GM12878 (cell line): ENCODE measurements around the gene NUP214. TPM values are rescaled to one million over a fixed set of nuclear protein-coding genes. Genes with fewer than 3 reads are reported as not detected.
"Not testable (repeated sequence)": the region's sequence is repeated elsewhere in the genome, so short reads cannot be mapped to it uniquely, and the experiment has no call there.

Experiments used
- ATAC-seq: fragments of 200-7000 bp; cut with Tn5 transposase; 3 replicates; pipeline ENCODE4 v1.9.1; 2020; ENCODE audit warnings: mild to moderate bottlenecking, moderate library complexity
- BruUV-seq: library from RNA; stranded (reverse); fragments of 400-500 nt; replicated peaks from 2 replicates; lab custom pipeline; 2021; lab: Mats Ljungman, UMichigan
- CTCF ChIA-PET: fragments of 300-600 bp; sonication (Branson Sonifier 250); formaldehyde crosslinking; extraction: SDS; loops from one replicate; lab custom pipeline; 2021; ENCODE audit warnings: inconsistent platforms; lab: Yijun Ruan, JAX
- POLR2A ChIA-PET: fragments of 350-600 bp; formaldehyde crosslinking; extraction: SDS; loops from one replicate; lab custom pipeline; 2021; ENCODE audit warnings: inconsistent platforms; lab: Charles Lee
- RAD21 ChIA-PET: fragments of 300-600 bp; sonication (Branson Sonifier 250); formaldehyde crosslinking; loops from one replicate; lab custom pipeline; 2023; ENCODE audit warnings: antibody characterized with exemption; ENCODE audit not compliant: unreplicated experiment; lab: Charles Lee
- SMC1A ChIA-PET: fragments of 300-600 bp; sonication (Branson Sonifier 250); formaldehyde crosslinking; loops from one replicate; lab custom pipeline; 2023; ENCODE audit not compliant: unreplicated experiment, uncharacterized antibody; lab: Charles Lee
- DNase-seq: peaks from one replicate; pipeline ENCODE4 v3.0.0-alpha.2; 2011; ENCODE audit warnings: low read depth, low spot score
- FAIRE-seq: peaks from 3 replicates; lab custom pipeline; 2011; peaks lifted over from hg19 to GRCh38; lab: Jason Lieb, UNC
- H2AFZ ChIP-seq: 2 replicates; pipeline ENCODE4 v1.6.0; 2011; ENCODE audit warnings: low read depth, low read length, control low read depth; ENCODE audit not compliant: control insufficient read depth
- H3K27ac ChIP-seq: 2 replicates; pipeline ENCODE4 v1.5.1; 2011; ENCODE audit warnings: control low read depth; ENCODE audit not compliant: control insufficient read depth, insufficient read depth
- H3K27me3 ChIP-seq, 2 experiments: replicated peaks in 1 of 2; 2 replicates each; pipeline versions ENCODE4 v1.6.0 to v1.6.1; 2011; ENCODE audit warnings: low read length in 1 of 2; ENCODE audit not compliant: control insufficient read depth in 2 of 2, insufficient read depth in 2 of 2
- H3K36me3 ChIP-seq, 2 experiments: 2 replicates each; pipeline ENCODE4 v1.5.1; 2011; ENCODE audit warnings: low read length in 1 of 2; ENCODE audit not compliant: control insufficient read depth in 2 of 2, insufficient read depth in 2 of 2
- H3K4me1 ChIP-seq: 2 replicates; pipeline ENCODE4 v1.6.1; 2011; ENCODE audit warnings: mild to moderate bottlenecking, low read length, moderate library complexity, mixed read lengths; ENCODE audit not compliant: control insufficient read depth, insufficient read depth
- H3K4me2 ChIP-seq: 2 replicates; pipeline ENCODE4 v1.6.0; 2011; ENCODE audit warnings: control low read depth; ENCODE audit not compliant: control insufficient read depth, insufficient read depth
- H3K4me3 ChIP-seq: fragments of 200-600 bp; sonication (generic); 2 replicates; pipeline ENCODE4 v1.5.1; 2016
- H3K79me2 ChIP-seq: 2 replicates; pipeline ENCODE4 v1.6.0; 2011; ENCODE audit warnings: low read length; ENCODE audit not compliant: control insufficient read depth, insufficient read depth
- H3K9ac ChIP-seq: 2 replicates; pipeline ENCODE4 v1.8.0; 2011; ENCODE audit warnings: low read length, control low read depth, mixed read lengths; ENCODE audit not compliant: control insufficient read depth, insufficient read depth
- H3K9me3 ChIP-seq: replicated peaks from 3 replicates; pipeline ENCODE4 v1.5.1; 2011; ENCODE audit warnings: mild to moderate bottlenecking, low read length; ENCODE audit not compliant: control insufficient read depth, insufficient read depth
- H4K20me1 ChIP-seq: 2 replicates; pipeline ENCODE4 v1.6.0; 2011; ENCODE audit not compliant: control insufficient read depth, insufficient read depth
- BCL11A ChIP-seq: IDR thresholded peaks from 2 replicates; pipeline ENCODE4 v1.6.1; 2011; ENCODE audit warnings: low read depth, low read length
- CBX3 ChIP-seq: fragments of 200-600 bp; sonication (generic); IDR thresholded peaks from 2 replicates; pipeline ENCODE4 v1.6.1; 2016; ENCODE audit warnings: low read depth, borderline replicate concordance
- CHD4 ChIP-seq: fragments of 200-600 bp; sonication (generic); IDR thresholded peaks from 2 replicates; pipeline ENCODE4 v1.6.1; 2016; ENCODE audit warnings: mild to moderate bottlenecking
- LARP7 ChIP-seq: fragments of 450-650 bp; IDR thresholded peaks from 2 replicates; pipeline ENCODE4 v1.6.1; 2017; ENCODE audit warnings: mild to moderate bottlenecking
- SREBF1 ChIP-seq: IDR thresholded peaks from 2 replicates; pipeline ENCODE4 v1.6.1; 2012; ENCODE audit warnings: mild to moderate bottlenecking, low read length
- TARDBP ChIP-seq: IDR thresholded peaks from 2 replicates; pipeline ENCODE4 v1.6.1; 2016; ENCODE audit warnings: borderline replicate concordance
- YY1 ChIP-seq: IDR thresholded peaks from 2 replicates; pipeline ENCODE4 v1.6.1; 2011; ENCODE audit warnings: low read depth, mild to moderate bottlenecking, low read length
- WGBS: methylation state at CpG from one replicate; pipeline ENCODE4 v1.1.6; 2016; ENCODE audit warnings: low lambda C conversion rate; ENCODE audit not compliant: insufficient replicate concordance, insufficient coverage; ENCODE audit errors: missing lambda C conversion rate; 5-methylcytosine and 5-hydroxymethylcytosine counted together
- in situ Hi-C: fragments of 300-500 bp; cut with MboI; formaldehyde crosslinking; loops from 9 replicates; pipeline ENCODE4 v1.14.3; 2018; ENCODE audit warnings: mixed read lengths
- intact Hi-C: fragments of 100-400 bp; cut with micrococcal nuclease; formaldehyde crosslinking; loops from one replicate; pipeline ENCODE4 v1.14.2; 2022; ENCODE audit not compliant: unreplicated experiment
- polyA plus RNA-seq, 11 experiments: library from polyadenylated mRNA; depleted of rRNA in 4 of 11; unstranded in 6 of 11; stranded (reverse) in 5 of 11; fragments of >200 nt; fragmentation: Nextera tagmentation in 4 of 11; fragmentation: Illumina TruSeq in 1 of 11; extraction: Ambion mirVana in 4 of 11; extraction: Trizol in 1 of 11; gene quantifications; 1 replicate in 1 of 11; 2 replicates in 10 of 11; pipeline versions ENCODE4 v1.2.1 to v1.2.3, GENCODE V29; 2011 to 2016; ENCODE audit warnings: inconsistent platforms in 2 of 11, missing spikeins in 2 of 11, low read depth in 1 of 11
- total RNA-seq, 4 experiments: library from RNA; depleted of rRNA in 3 of 4; stranded (reverse); fragments of >200 nt in 3 of 4; fragmentation: Illumina TruSeq in 1 of 4; extraction: Trizol in 1 of 4; gene quantifications; 2 replicates each; pipeline versions ENCODE4 v1.2.1 to v1.2.3, GENCODE V29; 2013 to 2021
- TF ChIP-seq, protein P1 (sequence below): fragments of 450-650 bp; IDR thresholded peaks from 2 replicates; pipeline ENCODE4 v1.6.1; 2018; ENCODE audit warnings: borderline replicate concordance, mild to moderate bottlenecking; ENCODE audit not compliant: partially characterized antibody
- TF ChIP-seq, protein P2 (sequence below): fragments of 450-650 bp; IDR thresholded peaks from 2 replicates; pipeline ENCODE4 v1.6.1; 2017; ENCODE audit warnings: mild to moderate bottlenecking
- TF ChIP-seq, protein P3 (sequence below): fragments of 450-650 bp; IDR thresholded peaks from 2 replicates; pipeline ENCODE4 v1.6.1; 2017; ENCODE audit warnings: mild to moderate bottlenecking, moderate library complexity

The NUP214 gene
- total and polyA plus RNA-seq, 10 of the 15 experiments (the other 5 are each of a cell fraction or from before 2014, with no cell fraction given): 11.7 to 53.8 (median 17.6) TPM

DNA sequence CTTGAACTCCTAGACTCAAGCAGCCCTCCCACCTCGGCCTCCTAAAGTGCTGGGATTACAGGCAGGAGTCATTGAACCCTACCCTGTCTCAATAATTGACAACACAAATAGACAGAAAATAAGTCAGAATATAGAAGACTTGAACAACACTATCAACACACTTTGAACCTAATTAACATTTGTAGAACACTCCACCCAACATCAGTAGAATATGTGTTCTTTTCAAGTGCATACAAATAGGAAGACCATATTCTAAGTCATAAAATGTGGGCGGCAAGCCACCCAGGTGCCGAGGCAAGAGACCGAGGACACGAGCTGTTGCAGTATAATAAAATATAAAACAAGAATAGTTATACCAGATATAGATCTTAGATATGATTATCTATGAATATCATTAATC is 118.9 kb downstream of the NUP214 start:
- SMC1A ChIA-PET, H3K4me2 ChIP-seq, H3K36me3 ChIP-seq, in situ Hi-C loops, FAIRE-seq, H3K27ac ChIP-seq, POLR2A ChIA-PET, H3K79me2 ChIP-seq, CTCF ChIA-PET, H3K9ac ChIP-seq, ATAC-seq, RAD21 ChIA-PET, H3K9me3 ChIP-seq, H3K4me1 ChIP-seq, H4K20me1 ChIP-seq, intact Hi-C loops, H3K27me3 ChIP-seq, H3K4me3 ChIP-seq, DNase-seq, H2AFZ ChIP-seq, BruUV-seq: not testable (repeated sequence)
- WGBS: 66% methylated on average over 5 of the region's 5 CpGs

DNA sequence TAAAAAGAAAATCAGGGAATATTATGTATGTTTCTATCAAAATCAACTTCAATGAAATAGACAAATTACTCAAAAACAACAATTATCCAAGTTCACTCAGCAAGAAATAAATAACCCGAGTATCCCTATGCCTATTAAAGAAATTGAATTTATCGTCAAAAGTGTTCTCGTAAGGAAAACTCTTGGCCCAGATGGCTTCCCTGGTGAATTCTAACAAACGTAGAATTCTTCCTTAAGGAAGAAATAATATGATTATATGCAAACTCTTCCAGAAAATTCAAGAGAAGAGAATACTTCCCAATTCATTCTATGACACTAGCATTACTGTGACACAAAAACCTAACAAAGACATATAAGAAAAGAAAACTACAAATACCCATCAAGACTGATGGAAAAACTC is 121.2 kb downstream of the NUP214 start:
- no peak overlapping the region for H2AFZ ChIP-seq
- POLR2A ChIA-PET: interaction anchor here (1.5 kb wide), 1 partner anchor 10 kb away, joined by 5 read pairs; no protein-coding TSS in a partner anchor
- H3K9me3 ChIP-seq: no peaks in the 10 kb centered on the region
- intact Hi-C loops: no loop called here
- no peak overlapping the region for H3K4me3 ChIP-seq
- FAIRE-seq (no peak), ATAC-seq (no peak), DNase-seq (no peak)
- CTCF ChIA-PET: no interaction called here
- no TSS peak for BruUV-seq
- H3K27ac ChIP-seq: no peak overlapping the region
- H4K20me1 ChIP-seq: no peaks in the 10 kb centered on the region
- H3K9ac ChIP-seq: no peak overlapping the region
- H3K36me3 ChIP-seq: no peaks in the 10 kb centered on the region
- RAD21 ChIA-PET: no interaction called here
- H3K79me2 ChIP-seq: no peaks in the 10 kb centered on the region
- in situ Hi-C loops: no loop called here
- no peak overlapping the region for H3K4me2 ChIP-seq
- SMC1A ChIA-PET: interaction anchor here (1.0 kb wide), 1 partner anchor 10 kb away, joined by 3 read pairs; no protein-coding TSS in a partner anchor
- WGBS: 71% methylated on average over 4 of the region's 4 CpGs
- no peaks in the 10 kb centered on the region; the same call in 1 of the 2 replicates for H3K4me1 ChIP-seq
- H3K27me3 ChIP-seq: no peaks in the 10 kb centered on the region
- no peak for TF ChIP-seq TARDBP
- TF ChIP-seq BCL11A: no peak
- TF ChIP-seq, protein P1, sequence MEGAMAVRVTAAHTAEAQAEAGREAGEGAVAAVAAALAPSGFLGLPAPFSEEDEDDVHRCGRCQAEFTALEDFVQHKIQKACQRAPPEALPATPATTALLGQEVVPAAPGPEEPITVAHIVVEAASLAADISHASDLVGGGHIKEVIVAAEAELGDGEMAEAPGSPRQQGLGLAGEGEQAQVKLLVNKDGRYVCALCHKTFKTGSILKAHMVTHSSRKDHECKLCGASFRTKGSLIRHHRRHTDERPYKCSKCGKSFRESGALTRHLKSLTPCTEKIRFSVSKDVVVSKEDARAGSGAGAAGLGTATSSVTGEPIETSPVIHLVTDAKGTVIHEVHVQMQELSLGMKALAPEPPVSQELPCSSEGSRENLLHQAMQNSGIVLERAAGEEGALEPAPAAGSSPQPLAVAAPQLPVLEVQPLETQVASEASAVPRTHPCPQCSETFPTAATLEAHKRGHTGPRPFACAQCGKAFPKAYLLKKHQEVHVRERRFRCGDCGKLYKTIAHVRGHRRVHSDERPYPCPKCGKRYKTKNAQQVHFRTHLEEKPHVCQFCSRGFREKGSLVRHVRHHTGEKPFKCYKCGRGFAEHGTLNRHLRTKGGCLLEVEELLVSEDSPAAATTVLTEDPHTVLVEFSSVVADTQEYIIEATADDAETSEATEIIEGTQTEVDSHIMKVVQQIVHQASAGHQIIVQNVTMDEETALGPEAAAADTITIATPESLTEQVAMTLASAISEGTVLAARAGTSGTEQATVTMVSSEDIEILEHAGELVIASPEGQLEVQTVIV: no peak
- TF ChIP-seq YY1: no peak
- no peak for TF ChIP-seq CHD4
- TF ChIP-seq SREBF1: no peak
- TF ChIP-seq, protein P2, sequence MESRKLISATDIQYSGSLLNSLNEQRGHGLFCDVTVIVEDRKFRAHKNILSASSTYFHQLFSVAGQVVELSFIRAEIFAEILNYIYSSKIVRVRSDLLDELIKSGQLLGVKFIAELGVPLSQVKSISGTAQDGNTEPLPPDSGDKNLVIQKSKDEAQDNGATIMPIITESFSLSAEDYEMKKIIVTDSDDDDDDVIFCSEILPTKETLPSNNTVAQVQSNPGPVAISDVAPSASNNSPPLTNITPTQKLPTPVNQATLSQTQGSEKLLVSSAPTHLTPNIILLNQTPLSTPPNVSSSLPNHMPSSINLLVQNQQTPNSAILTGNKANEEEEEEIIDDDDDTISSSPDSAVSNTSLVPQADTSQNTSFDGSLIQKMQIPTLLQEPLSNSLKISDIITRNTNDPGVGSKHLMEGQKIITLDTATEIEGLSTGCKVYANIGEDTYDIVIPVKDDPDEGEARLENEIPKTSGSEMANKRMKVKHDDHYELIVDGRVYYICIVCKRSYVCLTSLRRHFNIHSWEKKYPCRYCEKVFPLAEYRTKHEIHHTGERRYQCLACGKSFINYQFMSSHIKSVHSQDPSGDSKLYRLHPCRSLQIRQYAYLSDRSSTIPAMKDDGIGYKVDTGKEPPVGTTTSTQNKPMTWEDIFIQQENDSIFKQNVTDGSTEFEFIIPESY: no peak
- TF ChIP-seq, protein P3, sequence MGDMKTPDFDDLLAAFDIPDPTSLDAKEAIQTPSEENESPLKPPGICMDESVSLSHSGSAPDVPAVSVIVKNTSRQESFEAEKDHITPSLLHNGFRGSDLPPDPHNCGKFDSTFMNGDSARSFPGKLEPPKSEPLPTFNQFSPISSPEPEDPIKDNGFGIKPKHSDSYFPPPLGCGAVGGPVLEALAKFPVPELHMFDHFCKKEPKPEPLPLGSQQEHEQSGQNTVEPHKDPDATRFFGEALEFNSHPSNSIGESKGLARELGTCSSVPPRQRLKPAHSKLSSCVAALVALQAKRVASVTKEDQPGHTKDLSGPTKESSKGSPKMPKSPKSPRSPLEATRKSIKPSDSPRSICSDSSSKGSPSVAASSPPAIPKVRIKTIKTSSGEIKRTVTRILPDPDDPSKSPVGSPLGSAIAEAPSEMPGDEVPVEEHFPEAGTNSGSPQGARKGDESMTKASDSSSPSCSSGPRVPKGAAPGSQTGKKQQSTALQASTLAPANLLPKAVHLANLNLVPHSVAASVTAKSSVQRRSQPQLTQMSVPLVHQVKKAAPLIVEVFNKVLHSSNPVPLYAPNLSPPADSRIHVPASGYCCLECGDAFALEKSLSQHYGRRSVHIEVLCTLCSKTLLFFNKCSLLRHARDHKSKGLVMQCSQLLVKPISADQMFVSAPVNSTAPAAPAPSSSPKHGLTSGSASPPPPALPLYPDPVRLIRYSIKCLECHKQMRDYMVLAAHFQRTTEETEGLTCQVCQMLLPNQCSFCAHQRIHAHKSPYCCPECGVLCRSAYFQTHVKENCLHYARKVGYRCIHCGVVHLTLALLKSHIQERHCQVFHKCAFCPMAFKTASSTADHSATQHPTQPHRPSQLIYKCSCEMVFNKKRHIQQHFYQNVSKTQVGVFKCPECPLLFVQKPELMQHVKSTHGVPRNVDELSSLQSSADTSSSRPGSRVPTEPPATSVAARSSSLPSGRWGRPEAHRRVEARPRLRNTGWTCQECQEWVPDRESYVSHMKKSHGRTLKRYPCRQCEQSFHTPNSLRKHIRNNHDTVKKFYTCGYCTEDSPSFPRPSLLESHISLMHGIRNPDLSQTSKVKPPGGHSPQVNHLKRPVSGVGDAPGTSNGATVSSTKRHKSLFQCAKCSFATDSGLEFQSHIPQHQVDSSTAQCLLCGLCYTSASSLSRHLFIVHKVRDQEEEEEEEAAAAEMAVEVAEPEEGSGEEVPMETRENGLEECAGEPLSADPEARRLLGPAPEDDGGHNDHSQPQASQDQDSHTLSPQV: no peak
- TF ChIP-seq LARP7: no peak
- TF ChIP-seq CBX3: no peak
